Neural cell (in vitro differentiated cells): ENCODE measurements around the gene SLC13A3. TPM values are rescaled to one million over a fixed set of nuclear protein-coding genes. Genes with fewer than 3 reads are reported as not detected.

Experiments used
- H2AFZ ChIP-seq: fragments of 200-600, 300-800 bp; sonication (generic), shearing (Covaris generic); 2 replicates; pipeline ENCODE4 v1.6.0; 2014; ENCODE audit warnings: low read depth, mild to moderate bottlenecking, antibody characterized with exemption, low read length, moderate library complexity
- H3F3A ChIP-seq: fragments of 200-600 bp; shearing (Covaris generic); 2 replicates; pipeline ENCODE4 v1.6.1; 2016; ENCODE audit warnings: mild to moderate bottlenecking, moderate library complexity, mixed read lengths, antibody characterized with exemption, low read length; ENCODE audit not compliant: insufficient read depth, poor library complexity, severe bottlenecking
- H3K27ac ChIP-seq: fragments of 200-600, 300-800 bp; sonication (generic), shearing (Covaris generic); 2 replicates; pipeline ENCODE4 v1.5.1; 2014; ENCODE audit warnings: mild to moderate bottlenecking, low read length, moderate library complexity
- H3K27me3 ChIP-seq: fragments of 300-800, 200-600 bp; sonication (generic), shearing (Covaris generic); 2 replicates; pipeline ENCODE4 v1.6.0; 2014; ENCODE audit warnings: mild to moderate bottlenecking, low read depth, low read length, moderate library complexity; ENCODE audit not compliant: insufficient read depth
- H3K36me3 ChIP-seq: fragments of 300-800, 200-600 bp; sonication (generic), shearing (Covaris generic); 2 replicates; pipeline ENCODE4 v1.5.1; 2014; ENCODE audit warnings: mild to moderate bottlenecking, antibody characterized with exemption, low read length, moderate library complexity; ENCODE audit not compliant: insufficient read depth
- H3K4me2 ChIP-seq: fragments of 300-800, 200-600 bp; sonication (generic), shearing (Covaris generic); 2 replicates; pipeline ENCODE4 v1.6.0; 2014; ENCODE audit warnings: mild to moderate bottlenecking, low read length
- H3K4me3 ChIP-seq: fragments of 300-800, 200-600 bp; sonication (generic), shearing (Covaris generic); 2 replicates; pipeline ENCODE4 v1.5.1; 2014; ENCODE audit warnings: mild to moderate bottlenecking, low read length, moderate library complexity
- H3K79me2 ChIP-seq: fragments of 200-600 bp; shearing (Covaris generic); replicated peaks from 2 replicates; pipeline ENCODE4 v1.6.0; 2014; ENCODE audit warnings: mild to moderate bottlenecking, low read length, moderate library complexity; ENCODE audit not compliant: insufficient read depth
- H3K9ac ChIP-seq: fragments of 300-800, 200-600 bp; sonication (generic), shearing (Covaris generic); 2 replicates; pipeline ENCODE4 v1.6.1; 2016; ENCODE audit warnings: mild to moderate bottlenecking, low read length, mixed read lengths
- H3K9me2 ChIP-seq: fragments of 200-600 bp; shearing (Covaris generic); 2 replicates; pipeline ENCODE4 v1.6.1; 2016; ENCODE audit warnings: mild to moderate bottlenecking, low read length, mixed read lengths; ENCODE audit not compliant: insufficient read depth
- H3K9me3 ChIP-seq: fragments of 200-600, 300-800 bp; sonication (generic), shearing (Covaris generic); 2 replicates; pipeline ENCODE4 v1.6.1; 2016; ENCODE audit warnings: mild to moderate bottlenecking, mixed run types, low read length, moderate library complexity, mixed read lengths
- H4K20me1 ChIP-seq: fragments of 200-600 bp; shearing (Covaris generic); 2 replicates; pipeline ENCODE4 v1.6.1; 2016; ENCODE audit warnings: mild to moderate bottlenecking, mixed run types; ENCODE audit not compliant: insufficient read depth
- CTCF ChIP-seq: fragments of 450-650 bp; IDR thresholded peaks from 2 replicates; pipeline ENCODE4 v1.5.1; 2014; ENCODE audit warnings: antibody characterized with exemption, mild to moderate bottlenecking, moderate library complexity; ENCODE audit not compliant: poor library complexity, severe bottlenecking
- EP300 ChIP-seq: fragments of 450-650 bp; conservative IDR thresholded peaks from 2 replicates; pipeline ENCODE4 v1.6.1; 2014; ENCODE audit warnings: antibody characterized with exemption, mild to moderate bottlenecking, moderate library complexity; ENCODE audit not compliant: poor library complexity, severe bottlenecking
- EZH2 ChIP-seq: fragments of 200-600, 300-800 bp; shearing (Covaris generic), sonication (generic); IDR thresholded peaks from 2 replicates; pipeline ENCODE4 v1.6.1; 2014; ENCODE audit warnings: antibody characterized with exemption, low read length, borderline replicate concordance, mild to moderate bottlenecking; ENCODE audit not compliant: insufficient read depth, poor library complexity, severe bottlenecking
- MXI1 ChIP-seq: fragments of 450-650 bp; conservative IDR thresholded peaks from 2 replicates; pipeline ENCODE4 v1.6.1; 2014; ENCODE audit warnings: antibody characterized with exemption, mild to moderate bottlenecking; ENCODE audit not compliant: poor library complexity, severe bottlenecking
- POLR2AphosphoS5 ChIP-seq: IDR thresholded peaks from 2 replicates; pipeline ENCODE4 v1.6.1; 2012
- RAD21 ChIP-seq: fragments of 450-650 bp; conservative IDR thresholded peaks from 2 replicates; pipeline ENCODE4 v1.6.1; 2014; ENCODE audit warnings: antibody characterized with exemption, mild to moderate bottlenecking, moderate library complexity
- SMC3 ChIP-seq: fragments of 450-650 bp; conservative IDR thresholded peaks from 2 replicates; pipeline ENCODE4 v1.6.1; 2014; ENCODE audit warnings: antibody characterized with exemption, mild to moderate bottlenecking, moderate library complexity; ENCODE audit not compliant: poor library complexity
- TAF1 ChIP-seq: IDR thresholded peaks from 2 replicates; pipeline ENCODE4 v1.6.1; 2012; ENCODE audit warnings: low read depth
- polyA plus RNA-seq: library from polyadenylated mRNA; depleted of rRNA; stranded (reverse); fragments of >200 nt; gene quantifications from 2 replicates; pipeline ENCODE4 v1.2.3, GENCODE V29; 2014
- TF ChIP-seq, protein P1 (sequence below): IDR thresholded peaks from 2 replicates; pipeline ENCODE4 v1.6.1; 2012; ENCODE audit warnings: borderline replicate concordance

SLC13A3 gene
- polyA plus RNA-seq, 1 donor from 2014 or later: 5.5 TPM

DNA sequence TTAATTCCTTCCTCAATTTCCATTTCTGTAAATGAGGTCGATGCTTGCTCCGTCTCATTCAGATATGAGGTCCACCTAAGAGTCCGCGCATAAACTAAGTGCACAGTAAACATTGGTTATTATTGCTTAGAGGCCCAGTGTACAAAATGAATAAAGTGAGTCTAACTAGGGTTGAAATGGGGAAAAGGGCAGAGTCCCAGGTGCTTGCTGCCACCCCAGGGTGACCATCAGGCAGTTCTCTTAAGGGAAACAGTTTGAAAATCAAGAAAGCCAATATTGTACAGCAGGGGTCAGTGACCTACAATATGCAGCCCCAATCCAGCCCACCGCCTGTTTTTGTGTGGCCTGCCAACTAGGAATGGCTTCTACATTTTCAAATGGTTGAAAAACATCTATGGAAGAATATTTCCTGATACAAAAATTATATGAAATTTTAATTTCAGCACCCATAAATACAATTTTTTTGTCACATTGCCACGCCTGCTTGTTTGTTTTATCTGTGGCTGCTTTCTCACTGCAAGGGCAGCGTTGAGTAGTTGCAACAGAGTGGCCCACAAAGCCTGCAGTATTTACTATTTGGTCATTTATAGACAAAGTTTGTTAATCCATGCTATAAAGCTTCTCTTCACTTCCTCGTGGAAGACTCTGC is 43.3 kb downstream of the SLC13A3 start:
- TF ChIP-seq EP300 (no peak), POLR2AphosphoS5 (no peak), TAF1 (no peak), SMC3 (no peak), MXI1 (no peak), CTCF (no peak), RAD21 (no peak), EZH2 (no peak)
- TF ChIP-seq, protein P1, sequence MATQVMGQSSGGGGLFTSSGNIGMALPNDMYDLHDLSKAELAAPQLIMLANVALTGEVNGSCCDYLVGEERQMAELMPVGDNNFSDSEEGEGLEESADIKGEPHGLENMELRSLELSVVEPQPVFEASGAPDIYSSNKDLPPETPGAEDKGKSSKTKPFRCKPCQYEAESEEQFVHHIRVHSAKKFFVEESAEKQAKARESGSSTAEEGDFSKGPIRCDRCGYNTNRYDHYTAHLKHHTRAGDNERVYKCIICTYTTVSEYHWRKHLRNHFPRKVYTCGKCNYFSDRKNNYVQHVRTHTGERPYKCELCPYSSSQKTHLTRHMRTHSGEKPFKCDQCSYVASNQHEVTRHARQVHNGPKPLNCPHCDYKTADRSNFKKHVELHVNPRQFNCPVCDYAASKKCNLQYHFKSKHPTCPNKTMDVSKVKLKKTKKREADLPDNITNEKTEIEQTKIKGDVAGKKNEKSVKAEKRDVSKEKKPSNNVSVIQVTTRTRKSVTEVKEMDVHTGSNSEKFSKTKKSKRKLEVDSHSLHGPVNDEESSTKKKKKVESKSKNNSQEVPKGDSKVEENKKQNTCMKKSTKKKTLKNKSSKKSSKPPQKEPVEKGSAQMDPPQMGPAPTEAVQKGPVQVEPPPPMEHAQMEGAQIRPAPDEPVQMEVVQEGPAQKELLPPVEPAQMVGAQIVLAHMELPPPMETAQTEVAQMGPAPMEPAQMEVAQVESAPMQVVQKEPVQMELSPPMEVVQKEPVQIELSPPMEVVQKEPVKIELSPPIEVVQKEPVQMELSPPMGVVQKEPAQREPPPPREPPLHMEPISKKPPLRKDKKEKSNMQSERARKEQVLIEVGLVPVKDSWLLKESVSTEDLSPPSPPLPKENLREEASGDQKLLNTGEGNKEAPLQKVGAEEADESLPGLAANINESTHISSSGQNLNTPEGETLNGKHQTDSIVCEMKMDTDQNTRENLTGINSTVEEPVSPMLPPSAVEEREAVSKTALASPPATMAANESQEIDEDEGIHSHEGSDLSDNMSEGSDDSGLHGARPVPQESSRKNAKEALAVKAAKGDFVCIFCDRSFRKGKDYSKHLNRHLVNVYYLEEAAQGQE: no peak
- H3K79me2 ChIP-seq: no peaks in the 10 kb centered on the region

GRCh38 chr20:46607191-46607848 is 43.9 kb downstream of the SLC13A3 start:
- H2AFZ ChIP-seq: no peak overlapping the region
- no peaks in the 10 kb centered on the region for H3F3A ChIP-seq
- H3K4me3 ChIP-seq: no peak overlapping the region
- H3K9me2 ChIP-seq: no peaks in the 10 kb centered on the region
- TF ChIP-seq MXI1 (no peak), CTCF (no peak), EP300 (no peak)
- H3K79me2 ChIP-seq: no peaks in the 10 kb centered on the region
- H3K36me3 ChIP-seq: no peaks in the 10 kb centered on the region
- H3K9ac ChIP-seq: no peak overlapping the region
- H4K20me1 ChIP-seq: no peaks in the 10 kb centered on the region
- no peak overlapping the region for H3K4me2 ChIP-seq
- no peaks in the 10 kb centered on the region for H3K9me3 ChIP-seq
- H3K27ac ChIP-seq: no peak overlapping the region
- no peaks in the 10 kb centered on the region for H3K27me3 ChIP-seq

More for the DNA sequence above, 43.3 kb downstream of the SLC13A3 start:
- no peak overlapping the region for H2AFZ ChIP-seq
- no peaks in the 10 kb centered on the region for H3K36me3 ChIP-seq
- no peaks in the 10 kb centered on the region for H3F3A ChIP-seq
- H3K4me2 ChIP-seq: no peak overlapping the region
- H3K9me3 ChIP-seq: no peaks in the 10 kb centered on the region
- no peaks in the 10 kb centered on the region for H3K9me2 ChIP-seq
- H3K9ac ChIP-seq: no peak overlapping the region
- no peaks in the 10 kb centered on the region for H3K27me3 ChIP-seq
- no peak overlapping the region for H3K27ac ChIP-seq
- H4K20me1 ChIP-seq: no peaks in the 10 kb centered on the region
- no peak overlapping the region for H3K4me3 ChIP-seq
